Type B pancreatic cell (in vitro differentiated cells): ENCODE results near the gene GLRB. TPM values are rescaled to one million over a fixed set of nuclear protein-coding genes. Genes with fewer than 3 reads are reported as not detected.

Experiments
- DNase-seq: peaks from one replicate; pipeline ENCODE4 v3.0.0; 2021; ENCODE audit warnings: mixed read lengths; ENCODE audit not compliant: unreplicated experiment; ENCODE audit errors: extremely low spot score
- H3K27ac Mint-ChIP-seq: 2 replicates; pipeline ENCODE4 v1.8.0; 2021; ENCODE audit warnings: mild to moderate bottlenecking, mixed read lengths
- H3K27me3 Mint-ChIP-seq: 2 replicates; pipeline ENCODE4 v1.8.0; 2021; ENCODE audit warnings: mixed read lengths
- H3K36me3 Mint-ChIP-seq: 2 replicates; pipeline ENCODE4 v1.8.0; 2021; ENCODE audit warnings: mixed read lengths
- H3K4me1 Mint-ChIP-seq: one replicate; pipeline ENCODE4 v1.8.0; 2021; ENCODE audit warnings: mixed read lengths; ENCODE audit not compliant: unreplicated experiment
- H3K4me3 Mint-ChIP-seq: 2 replicates; pipeline ENCODE4 v1.8.0; 2021; ENCODE audit warnings: mild to moderate bottlenecking, mixed read lengths
- H3K9me3 Mint-ChIP-seq: 2 replicates; pipeline ENCODE4 v1.8.0; 2021; ENCODE audit warnings: mixed read lengths
- long read RNA-seq: library from polyadenylated mRNA; unstranded; transcript quantifications from one replicate; pipeline ENCODE4 v2.0.0, GENCODE V29; 2020
- total RNA-seq: library from RNA; stranded (reverse); gene quantifications from 2 replicates; pipeline ENCODE4 v1.2.1, GENCODE V29; 2021; ENCODE audit warnings: low replicate concordance
- TF ChIP-seq, protein P1 (sequence below): fragments of 200-600 bp; sonication (generic); conservative IDR thresholded peaks from 2 replicates; pipeline ENCODE4 v1.5.0; 2021; ENCODE audit warnings: antibody characterized with exemption, mild to moderate bottlenecking

Gene GLRB
- total RNA-seq = 5.0 and 5.2 TPM in 2 replicates
- long read RNA-seq, transcript GLRB-201 (10 exons, 3,126 nt) = major isoform, 27 of 40 reads
- long read RNA-seq, partial matches to known transcripts = 5 of 40 reads
- long read RNA-seq, other reads (novel, unspliced or antisense) = 6 of 40 reads

DNA sequence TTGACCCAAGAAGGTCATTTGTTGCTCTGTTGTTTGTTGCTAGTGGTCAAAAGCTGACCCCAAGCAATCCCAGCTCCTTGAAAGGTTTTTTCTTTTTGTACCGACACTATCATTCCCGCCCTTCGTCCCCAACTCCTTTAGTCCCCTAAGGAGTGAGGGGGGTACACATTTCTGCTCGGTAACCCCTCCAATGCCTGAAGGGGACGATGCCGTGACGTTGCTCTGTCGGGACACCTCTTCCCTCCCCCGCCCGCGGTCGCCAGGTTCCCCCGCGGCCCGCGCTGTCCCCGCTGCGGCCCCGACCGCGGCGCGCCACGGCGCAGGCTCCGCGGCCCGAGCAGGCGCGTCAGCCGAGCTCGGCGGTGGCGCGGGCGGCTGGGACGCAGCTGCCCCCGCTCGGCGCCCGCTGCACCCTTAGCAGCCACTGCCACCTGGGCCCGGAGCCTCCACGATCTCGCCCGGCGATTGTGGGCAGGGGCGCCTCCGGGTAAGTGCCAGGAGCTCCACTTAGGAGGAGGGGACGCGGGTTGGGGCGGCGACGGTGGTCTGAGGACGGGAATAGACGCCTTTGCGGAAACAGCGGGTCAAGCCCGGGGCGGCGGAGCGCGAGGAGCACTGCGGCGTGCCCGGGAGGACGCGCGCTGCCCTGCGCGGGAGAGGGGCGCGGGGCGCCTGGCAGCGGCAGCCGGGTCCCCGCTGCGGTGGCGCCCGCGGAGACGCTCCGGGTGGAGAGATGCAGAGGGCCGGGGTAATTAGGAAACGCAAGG, at the start of gene GLRB:
Gene GLRB, plus strand, starts transcription at position 340 of the 767 bp plus-strand sequence. CDS start 1,875 bp downstream, outside the sequence.
- no peak within 1 kb of the TSS for H3K27ac Mint-ChIP-seq
- TF ChIP-seq, protein P1, sequence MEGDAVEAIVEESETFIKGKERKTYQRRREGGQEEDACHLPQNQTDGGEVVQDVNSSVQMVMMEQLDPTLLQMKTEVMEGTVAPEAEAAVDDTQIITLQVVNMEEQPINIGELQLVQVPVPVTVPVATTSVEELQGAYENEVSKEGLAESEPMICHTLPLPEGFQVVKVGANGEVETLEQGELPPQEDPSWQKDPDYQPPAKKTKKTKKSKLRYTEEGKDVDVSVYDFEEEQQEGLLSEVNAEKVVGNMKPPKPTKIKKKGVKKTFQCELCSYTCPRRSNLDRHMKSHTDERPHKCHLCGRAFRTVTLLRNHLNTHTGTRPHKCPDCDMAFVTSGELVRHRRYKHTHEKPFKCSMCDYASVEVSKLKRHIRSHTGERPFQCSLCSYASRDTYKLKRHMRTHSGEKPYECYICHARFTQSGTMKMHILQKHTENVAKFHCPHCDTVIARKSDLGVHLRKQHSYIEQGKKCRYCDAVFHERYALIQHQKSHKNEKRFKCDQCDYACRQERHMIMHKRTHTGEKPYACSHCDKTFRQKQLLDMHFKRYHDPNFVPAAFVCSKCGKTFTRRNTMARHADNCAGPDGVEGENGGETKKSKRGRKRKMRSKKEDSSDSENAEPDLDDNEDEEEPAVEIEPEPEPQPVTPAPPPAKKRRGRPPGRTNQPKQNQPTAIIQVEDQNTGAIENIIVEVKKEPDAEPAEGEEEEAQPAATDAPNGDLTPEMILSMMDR = no peak
- H3K27me3 Mint-ChIP-seq = peaks cover 5% of the 10 kb centered on the region
- H3K36me3 Mint-ChIP-seq = peaks cover 3% of the 10 kb centered on the region
- no peaks in the 10 kb centered on the region for H3K9me3 Mint-ChIP-seq
- peak; percentile 70 for DNase-seq
- H3K4me3 Mint-ChIP-seq = peak within 1 kb of the TSS; percentile 95
- peaks cover 7% of the 10 kb centered on the region for H3K4me1 Mint-ChIP-seq

DNA sequence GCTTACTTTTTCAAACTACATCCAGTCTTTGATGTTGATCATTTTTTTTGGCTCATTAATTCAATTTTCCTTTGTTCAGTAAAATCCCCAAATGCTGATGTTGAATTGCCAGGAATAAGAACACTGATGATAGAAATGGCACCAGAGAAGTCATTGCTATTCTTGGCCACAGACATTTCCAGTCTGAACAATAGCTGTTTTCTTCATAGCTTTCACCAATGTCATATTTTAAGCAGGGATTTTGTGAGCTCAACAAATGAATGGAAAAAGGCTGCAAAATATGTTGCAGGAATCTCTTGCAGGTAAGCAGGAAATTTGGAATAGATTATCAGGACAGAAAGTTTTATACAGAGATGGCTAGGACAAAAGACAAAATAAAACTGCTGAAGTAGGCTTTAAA, 40.5 kb upstream of the GLRB start:
- TF ChIP-seq, protein P1 = no peak
- no peaks in the 10 kb centered on the region for H3K4me1 Mint-ChIP-seq
- H3K9me3 Mint-ChIP-seq = peaks cover 3% of the 10 kb centered on the region
- no peak overlapping the region for H3K27ac Mint-ChIP-seq
- no peak overlapping the region for H3K4me3 Mint-ChIP-seq
- H3K27me3 Mint-ChIP-seq = no peaks in the 10 kb centered on the region
- DNase-seq = no peak
- H3K36me3 Mint-ChIP-seq = no peaks in the 10 kb centered on the region

DNA sequence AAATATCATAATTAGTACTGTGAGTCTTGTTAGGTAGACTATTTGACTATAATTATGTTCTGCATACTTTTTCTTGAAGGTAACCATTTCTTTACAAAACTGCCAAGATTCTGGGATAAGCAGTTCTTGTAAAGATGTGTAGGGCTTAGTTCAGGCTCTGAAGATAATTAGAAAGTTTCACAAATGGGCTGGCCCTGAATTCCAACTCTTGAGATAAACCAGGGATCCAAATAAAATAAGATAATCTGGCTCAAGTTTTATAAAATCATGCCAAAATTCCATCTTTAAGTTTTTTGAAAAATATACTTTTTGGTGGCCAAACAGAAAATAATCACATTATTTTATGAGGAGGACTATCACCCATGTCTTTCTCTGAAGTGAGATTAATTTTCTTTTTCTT, 35.5 kb upstream of the GLRB start:
- peaks cover 4% of the 10 kb centered on the region for H3K4me1 Mint-ChIP-seq
- TF ChIP-seq, protein P1 = no peak
- H3K36me3 Mint-ChIP-seq = no peaks in the 10 kb centered on the region
- no peak overlapping the region for H3K4me3 Mint-ChIP-seq
- H3K27me3 Mint-ChIP-seq = no peaks in the 10 kb centered on the region
- no peak for DNase-seq
- no peaks in the 10 kb centered on the region for H3K9me3 Mint-ChIP-seq
- no peak overlapping the region for H3K27ac Mint-ChIP-seq

DNA sequence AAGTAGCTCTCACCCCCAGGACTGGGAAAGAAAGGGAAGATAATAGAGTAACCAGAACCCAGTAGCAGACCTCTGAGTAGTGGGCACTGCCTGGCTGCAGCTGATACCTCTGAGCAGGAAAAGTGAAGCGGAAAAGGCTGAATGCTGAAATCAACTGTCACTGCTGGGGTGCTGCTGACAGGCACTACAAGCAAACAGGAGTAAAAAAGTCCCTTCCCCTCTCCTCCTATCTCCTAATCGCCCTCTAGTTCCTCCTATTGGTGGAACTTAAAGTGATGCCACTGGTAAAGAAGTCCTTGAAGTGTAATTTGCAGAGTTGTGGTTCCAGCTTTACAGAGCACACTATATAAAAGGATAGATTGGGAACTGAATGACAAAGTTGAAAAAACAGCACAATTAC, 32.8 kb upstream of the GLRB start:
- no peak overlapping the region for H3K27ac Mint-ChIP-seq
- no peak for DNase-seq
- peaks cover 4% of the 10 kb centered on the region for H3K4me1 Mint-ChIP-seq

DNA sequence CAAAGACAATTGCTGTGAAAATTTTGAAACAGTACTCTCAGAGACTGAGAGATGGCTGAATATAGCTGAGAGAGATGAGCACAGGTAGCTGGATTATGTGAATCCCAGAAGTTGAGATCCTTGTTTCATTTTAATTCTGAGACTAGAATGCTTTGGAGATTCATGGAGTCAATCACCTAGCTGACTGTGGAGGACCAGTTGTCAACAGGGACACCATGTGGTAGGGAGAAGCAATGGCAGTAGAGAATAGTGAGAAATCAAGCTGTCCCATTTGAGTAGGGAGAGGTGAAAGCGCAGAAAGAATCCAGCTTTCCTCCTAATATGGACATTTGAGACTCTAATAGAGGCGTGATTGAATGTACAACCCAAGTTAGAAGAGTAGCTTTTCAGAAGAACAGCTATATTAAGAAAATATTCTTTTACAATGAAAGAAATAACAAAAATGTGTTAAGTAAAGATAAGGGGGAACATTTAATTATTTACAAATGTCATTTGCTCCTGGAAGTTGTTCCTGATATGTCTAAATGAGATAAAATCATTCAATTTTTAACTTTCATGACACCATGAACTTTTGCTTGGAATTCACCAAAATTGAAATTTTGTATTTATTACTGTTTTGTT, 30.3 kb upstream of the GLRB start:
- TF ChIP-seq, protein P1 = peak; percentile 78
- H3K9me3 Mint-ChIP-seq = no peaks in the 10 kb centered on the region
- DNase-seq = no peak
- no peak overlapping the region for H3K4me3 Mint-ChIP-seq
- peaks cover 4% of the 10 kb centered on the region for H3K4me1 Mint-ChIP-seq
- H3K27ac Mint-ChIP-seq = no peak overlapping the region
- H3K27me3 Mint-ChIP-seq = no peaks in the 10 kb centered on the region
- no peaks in the 10 kb centered on the region for H3K36me3 Mint-ChIP-seq

More for the DNA sequence above, 32.8 kb upstream of the GLRB start:
- TF ChIP-seq, protein P1 = peak; percentile 31
- Mint-ChIP-seq H3K27me3 (no peaks in the 10 kb centered on the region), H3K9me3 (no peaks in the 10 kb centered on the region), H3K36me3 (no peaks in the 10 kb centered on the region), H3K4me3 (no peak overlapping the region)
